OCI-LY1 (cell line): ENCODE data around the gene MIOX.

Experiments
- EZH2 ChIP-seq: fragments of 200-600 bp; sonication (generic), shearing (Covaris generic); IDR thresholded peaks from 2 replicates; pipeline ENCODE4 v1.8.0; 2017; ENCODE audit warnings: borderline replicate concordance, mixed run types, mild to moderate bottlenecking, antibody characterized with exemption, low read length, moderate library complexity, mixed read lengths
- TF ChIP-seq, protein P1 (sequence below): fragments of 200-600 bp; sonication (generic), shearing (Covaris generic); IDR thresholded peaks from 2 replicates; pipeline ENCODE4 v1.5.1; 2017; ENCODE audit warnings: mild to moderate bottlenecking, antibody characterized with exemption, low read length, moderate library complexity, mixed read lengths

DNA sequence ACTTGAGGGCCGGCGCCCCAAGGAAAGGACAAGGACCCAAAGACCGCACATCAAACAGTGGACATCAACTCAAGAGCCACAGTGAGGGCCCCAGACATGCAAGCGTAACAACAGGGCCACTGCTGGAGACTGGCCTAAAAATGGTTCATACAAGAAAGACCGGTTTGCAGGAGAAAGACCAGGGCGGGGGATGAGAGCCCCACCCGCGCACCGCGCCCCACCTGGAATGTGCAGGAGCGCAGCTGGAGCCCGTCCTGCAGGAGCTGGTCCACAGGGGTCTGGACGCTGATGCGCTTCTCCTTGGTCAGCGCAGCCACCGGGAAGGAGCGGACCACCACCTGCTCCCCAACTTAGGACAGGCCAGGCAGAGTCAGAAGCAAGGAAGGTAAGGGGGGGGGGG lies 25.7 kb upstream of the MIOX start:
- TF ChIP-seq, protein P1, sequence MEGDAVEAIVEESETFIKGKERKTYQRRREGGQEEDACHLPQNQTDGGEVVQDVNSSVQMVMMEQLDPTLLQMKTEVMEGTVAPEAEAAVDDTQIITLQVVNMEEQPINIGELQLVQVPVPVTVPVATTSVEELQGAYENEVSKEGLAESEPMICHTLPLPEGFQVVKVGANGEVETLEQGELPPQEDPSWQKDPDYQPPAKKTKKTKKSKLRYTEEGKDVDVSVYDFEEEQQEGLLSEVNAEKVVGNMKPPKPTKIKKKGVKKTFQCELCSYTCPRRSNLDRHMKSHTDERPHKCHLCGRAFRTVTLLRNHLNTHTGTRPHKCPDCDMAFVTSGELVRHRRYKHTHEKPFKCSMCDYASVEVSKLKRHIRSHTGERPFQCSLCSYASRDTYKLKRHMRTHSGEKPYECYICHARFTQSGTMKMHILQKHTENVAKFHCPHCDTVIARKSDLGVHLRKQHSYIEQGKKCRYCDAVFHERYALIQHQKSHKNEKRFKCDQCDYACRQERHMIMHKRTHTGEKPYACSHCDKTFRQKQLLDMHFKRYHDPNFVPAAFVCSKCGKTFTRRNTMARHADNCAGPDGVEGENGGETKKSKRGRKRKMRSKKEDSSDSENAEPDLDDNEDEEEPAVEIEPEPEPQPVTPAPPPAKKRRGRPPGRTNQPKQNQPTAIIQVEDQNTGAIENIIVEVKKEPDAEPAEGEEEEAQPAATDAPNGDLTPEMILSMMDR = no peak
- TF ChIP-seq EZH2 = no peak
